ENCODE measurements around the gene PTGER4.

The PTGER4 gene

GRCh38 chr5:40648150-40648549, 31.6 kb upstream of the PTGER4 start:
- H3K4me3 ChIP-seq (ENCODE audit: low read depth, low read length): no peak overlapping the region
- TF ChIP-seq CTCF (IDR thresholded peaks at IDR 0.05; ENCODE audit: insufficient read depth, low read depth, low read length, missing control alignments): no peak
- no peak for DNase-seq (ENCODE audit: low read depth)

- no peak overlapping the region for H3K4me3 ChIP-seq (ENCODE audit: low read depth, low read length)
- TF ChIP-seq CTCF (IDR thresholded peaks at IDR 0.05; ENCODE audit: insufficient read depth, low read depth, low read length, missing control alignments): no peak
- DNase-seq (ENCODE audit: low read depth): no peak
These were observed 30.2 kb upstream of the PTGER4 start for GRCh38 chr5:40649463-40650030.

- DNase-seq (ENCODE audit: low read depth): no peak
- TF ChIP-seq CTCF (IDR thresholded peaks at IDR 0.05; ENCODE audit: insufficient read depth, low read depth, low read length, missing control alignments): no peak
- H3K4me3 ChIP-seq (ENCODE audit: low read depth, low read length): no peak overlapping the region
These were observed 28.5 kb upstream of the PTGER4 start for GRCh38 chr5:40651201-40651600.

- DNase-seq (ENCODE audit: low read depth): no peak
- no peak overlapping the region for H3K4me3 ChIP-seq (ENCODE audit: low read depth, low read length)
- TF ChIP-seq CTCF (IDR thresholded peaks at IDR 0.05; ENCODE audit: insufficient read depth, low read depth, low read length, missing control alignments): no peak
These were observed 27.1 kb upstream of the PTGER4 start for GRCh38 chr5:40652441-40653220.

GRCh38 chr5:40653221-40654022, 26.3 kb upstream of the PTGER4 start:
- TF ChIP-seq CTCF (IDR thresholded peaks at IDR 0.05; ENCODE audit: insufficient read depth, low read depth, low read length, missing control alignments): no peak
- DNase-seq (ENCODE audit: low read depth): no peak
- H3K4me3 ChIP-seq (ENCODE audit: low read depth, low read length): no peak overlapping the region

GRCh38 chr5:40654377-40654991, 25.2 kb upstream of the PTGER4 start:
- no peak for TF ChIP-seq CTCF (IDR thresholded peaks at IDR 0.05; ENCODE audit: insufficient read depth, low read depth, low read length, missing control alignments)
- no peak for DNase-seq (ENCODE audit: low read depth)
- no peak overlapping the region for H3K4me3 ChIP-seq (ENCODE audit: low read depth, low read length)

All from GM12865 (cell line).